Measurements from ENCODE around the gene LMBRD2. TPM values are rescaled to one million over a fixed set of nuclear protein-coding genes. Genes with fewer than 3 reads are reported as not detected.

Gene LMBRD2
- total RNA-seq, 1 donor from 2014 or later, result 7.7 TPM

DNA sequence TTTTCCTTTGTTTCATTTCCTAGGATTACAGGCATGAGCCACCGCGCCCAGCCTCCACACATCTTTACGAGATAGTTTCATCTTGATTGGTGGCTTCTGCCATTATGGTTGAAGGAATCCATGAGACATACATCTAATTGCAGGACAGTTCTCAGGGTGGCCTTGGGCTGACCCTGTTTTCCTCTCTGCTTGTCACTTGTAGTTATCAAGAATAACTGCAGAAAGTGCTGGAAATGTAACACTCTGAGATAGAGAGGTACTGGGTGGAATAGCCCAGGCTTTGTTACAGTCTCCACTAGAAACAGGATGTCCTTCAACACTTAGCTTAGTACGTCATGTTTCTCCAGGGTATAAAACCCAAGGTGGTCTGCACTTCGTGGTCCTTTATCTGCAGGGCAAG is 95.7 kb downstream of the LMBRD2 start:
- DNase-seq (ENCODE audit: low read depth, low spot score), result no peak
- Mint-ChIP-seq H3K4me1 (no peaks in the 10 kb centered on the region), H3K4me3 (no peak overlapping the region), H3K36me3 (ENCODE audit: low read depth) (no peaks in the 10 kb centered on the region), H3K9me3 (no peaks in the 10 kb centered on the region), H3K27ac (ENCODE audit: unreplicated experiment) (no peak overlapping the region), H3K27me3 (ENCODE audit: low read depth) (peaks cover 16% of the 10 kb centered on the region)
- TF ChIP-seq, protein P1, sequence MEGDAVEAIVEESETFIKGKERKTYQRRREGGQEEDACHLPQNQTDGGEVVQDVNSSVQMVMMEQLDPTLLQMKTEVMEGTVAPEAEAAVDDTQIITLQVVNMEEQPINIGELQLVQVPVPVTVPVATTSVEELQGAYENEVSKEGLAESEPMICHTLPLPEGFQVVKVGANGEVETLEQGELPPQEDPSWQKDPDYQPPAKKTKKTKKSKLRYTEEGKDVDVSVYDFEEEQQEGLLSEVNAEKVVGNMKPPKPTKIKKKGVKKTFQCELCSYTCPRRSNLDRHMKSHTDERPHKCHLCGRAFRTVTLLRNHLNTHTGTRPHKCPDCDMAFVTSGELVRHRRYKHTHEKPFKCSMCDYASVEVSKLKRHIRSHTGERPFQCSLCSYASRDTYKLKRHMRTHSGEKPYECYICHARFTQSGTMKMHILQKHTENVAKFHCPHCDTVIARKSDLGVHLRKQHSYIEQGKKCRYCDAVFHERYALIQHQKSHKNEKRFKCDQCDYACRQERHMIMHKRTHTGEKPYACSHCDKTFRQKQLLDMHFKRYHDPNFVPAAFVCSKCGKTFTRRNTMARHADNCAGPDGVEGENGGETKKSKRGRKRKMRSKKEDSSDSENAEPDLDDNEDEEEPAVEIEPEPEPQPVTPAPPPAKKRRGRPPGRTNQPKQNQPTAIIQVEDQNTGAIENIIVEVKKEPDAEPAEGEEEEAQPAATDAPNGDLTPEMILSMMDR (conservative IDR thresholded peaks at IDR 0.05), result no peak

DNA sequence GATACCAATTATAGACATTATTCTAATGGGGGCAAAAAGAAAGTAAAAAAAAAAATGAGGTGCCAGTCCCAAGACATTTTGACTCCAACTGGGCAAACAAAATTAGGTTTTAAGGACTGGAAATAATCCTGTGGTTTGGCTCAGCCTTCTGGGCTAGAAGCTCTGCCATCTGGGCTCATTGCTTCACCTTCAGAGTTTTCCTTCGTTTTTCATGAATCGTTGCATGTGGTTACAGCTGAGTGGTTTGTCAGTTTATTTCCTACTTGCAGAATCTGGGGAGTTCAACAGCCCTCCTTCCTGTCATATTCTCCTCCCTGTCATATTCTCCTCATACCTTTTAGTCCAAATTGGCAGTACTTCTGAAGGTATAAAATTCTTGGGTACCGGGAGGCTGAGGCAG is 97.0 kb downstream of the LMBRD2 start:
- no peak overlapping the region for H3K4me3 Mint-ChIP-seq
- H3K9me3 Mint-ChIP-seq, result no peaks in the 10 kb centered on the region
- TF ChIP-seq, protein P1 (conservative IDR thresholded peaks at IDR 0.05), result no peak
- no peaks in the 10 kb centered on the region for H3K4me1 Mint-ChIP-seq
- H3K27ac Mint-ChIP-seq (ENCODE audit: unreplicated experiment), result no peak overlapping the region
- no peak for DNase-seq (ENCODE audit: low read depth, low spot score)
- H3K27me3 Mint-ChIP-seq (ENCODE audit: low read depth), result peaks cover 16% of the 10 kb centered on the region
- H3K36me3 Mint-ChIP-seq (ENCODE audit: low read depth), result no peaks in the 10 kb centered on the region

DNA sequence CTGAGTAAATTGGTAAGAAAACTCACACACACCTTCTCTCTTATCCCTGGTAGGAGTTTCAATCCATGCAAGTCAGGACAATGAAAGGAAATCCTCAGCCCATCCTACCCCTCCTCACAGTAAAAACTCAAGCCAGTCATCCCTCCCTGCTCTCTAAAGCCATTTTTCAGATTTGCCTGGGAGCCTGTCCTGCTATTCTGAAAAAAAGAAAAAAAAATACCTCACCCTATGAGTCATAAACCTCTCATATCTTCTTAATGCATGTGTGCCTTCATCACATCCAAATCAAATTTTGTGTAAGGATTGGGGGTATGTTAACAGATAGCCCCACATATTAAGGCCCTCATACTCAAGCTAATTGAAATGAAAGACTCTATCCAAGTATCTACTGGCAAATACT is 99.1 kb downstream of the LMBRD2 start:
- H3K4me3 Mint-ChIP-seq, result no peak overlapping the region
- peaks cover 16% of the 10 kb centered on the region for H3K27me3 Mint-ChIP-seq (ENCODE audit: low read depth)
- TF ChIP-seq, protein P1 (conservative IDR thresholded peaks at IDR 0.05), result no peak
- no peaks in the 10 kb centered on the region for H3K9me3 Mint-ChIP-seq
- no peaks in the 10 kb centered on the region for H3K4me1 Mint-ChIP-seq
- no peaks in the 10 kb centered on the region for H3K36me3 Mint-ChIP-seq (ENCODE audit: low read depth)
- no peak for DNase-seq (ENCODE audit: low read depth, low spot score)
- no peak overlapping the region for H3K27ac Mint-ChIP-seq (ENCODE audit: unreplicated experiment)

DNA sequence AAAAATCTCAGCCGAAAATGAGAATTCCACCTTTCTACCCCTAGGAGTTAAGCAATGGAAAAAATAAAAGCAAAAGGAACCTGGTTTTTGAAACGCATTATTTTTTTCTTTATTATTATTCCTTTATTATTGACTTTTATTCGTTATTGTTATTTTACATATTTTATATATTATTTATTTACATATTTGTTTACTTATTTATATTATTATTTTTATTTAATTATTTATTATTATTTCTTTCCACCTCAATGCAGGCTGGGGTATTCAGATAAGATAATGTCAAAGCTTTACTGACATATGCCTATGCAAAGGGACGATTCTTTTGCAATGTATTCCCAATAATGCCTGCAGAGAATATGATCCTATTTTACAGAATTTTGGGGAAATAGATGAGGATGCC is 101.7 kb downstream of the LMBRD2 start:
- Mint-ChIP-seq H3K27ac (ENCODE audit: unreplicated experiment) (no peak overlapping the region), H3K4me1 (no peaks in the 10 kb centered on the region)
- TF ChIP-seq, protein P1 (conservative IDR thresholded peaks at IDR 0.05), result no peak

More for the DNA sequence above, 101.7 kb downstream of the LMBRD2 start:
- DNase-seq (ENCODE audit: low read depth, low spot score), result no peak
- Mint-ChIP-seq H3K9me3 (no peaks in the 10 kb centered on the region), H3K36me3 (ENCODE audit: low read depth) (no peaks in the 10 kb centered on the region), H3K27me3 (ENCODE audit: low read depth) (peaks cover 16% of the 10 kb centered on the region), H3K4me3 (no peak overlapping the region)

Small RNA genes lying within 50 kb of the gene (microRNA-seq; reads per million reads assigned to microRNA genes)
- gene MIR580, result 5.3 reads per million

Other genes starting within 250 kb of the LMBRD2 start
- gene CAPSL, start 213.3 kb downstream of the LMBRD2 start, total RNA-seq, result not detected in 2 replicates
- gene UGT3A1, start 160.5 kb downstream of the LMBRD2 start, total RNA-seq, result not detected in 2 replicates
- 0.64 and 0.79 TPM in 2 replicates for gene UGT3A2, start 85.0 kb downstream of the LMBRD2 start, total RNA-seq
- gene SKP2, start 224 bp upstream of the LMBRD2 start, total RNA-seq, result 147 and 153 TPM in 2 replicates
- 27.2 and 29.2 TPM in 2 replicates for gene NADK2, start 90.0 kb upstream of the LMBRD2 start, total RNA-seq
- not detected in 2 replicates for gene RANBP3L, start 150.0 kb upstream of the LMBRD2 start, total RNA-seq